Neural progenitor cell (in vitro differentiated cells): ENCODE results near the gene LTBP3.

Source experiments
- EZH2 ChIP-seq: fragments of 200-600 bp; sonication (generic); IDR thresholded peaks from 2 replicates; pipeline ENCODE4 v1.6.1; 2017; ENCODE audit warnings: antibody characterized with exemption, mild to moderate bottlenecking, moderate library complexity
- TF ChIP-seq, protein P1 (sequence below): fragments of 200-600 bp; sonication (generic); IDR thresholded peaks from 2 replicates; pipeline ENCODE4 v1.5.1; 2017; ENCODE audit warnings: antibody characterized with exemption, mild to moderate bottlenecking

- TF ChIP-seq, protein P1, sequence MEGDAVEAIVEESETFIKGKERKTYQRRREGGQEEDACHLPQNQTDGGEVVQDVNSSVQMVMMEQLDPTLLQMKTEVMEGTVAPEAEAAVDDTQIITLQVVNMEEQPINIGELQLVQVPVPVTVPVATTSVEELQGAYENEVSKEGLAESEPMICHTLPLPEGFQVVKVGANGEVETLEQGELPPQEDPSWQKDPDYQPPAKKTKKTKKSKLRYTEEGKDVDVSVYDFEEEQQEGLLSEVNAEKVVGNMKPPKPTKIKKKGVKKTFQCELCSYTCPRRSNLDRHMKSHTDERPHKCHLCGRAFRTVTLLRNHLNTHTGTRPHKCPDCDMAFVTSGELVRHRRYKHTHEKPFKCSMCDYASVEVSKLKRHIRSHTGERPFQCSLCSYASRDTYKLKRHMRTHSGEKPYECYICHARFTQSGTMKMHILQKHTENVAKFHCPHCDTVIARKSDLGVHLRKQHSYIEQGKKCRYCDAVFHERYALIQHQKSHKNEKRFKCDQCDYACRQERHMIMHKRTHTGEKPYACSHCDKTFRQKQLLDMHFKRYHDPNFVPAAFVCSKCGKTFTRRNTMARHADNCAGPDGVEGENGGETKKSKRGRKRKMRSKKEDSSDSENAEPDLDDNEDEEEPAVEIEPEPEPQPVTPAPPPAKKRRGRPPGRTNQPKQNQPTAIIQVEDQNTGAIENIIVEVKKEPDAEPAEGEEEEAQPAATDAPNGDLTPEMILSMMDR = no peak
- peak; percentile 80 for TF ChIP-seq EZH2
Measured at GRCh38 chr11:65575568-65576231, 17.5 kb upstream of the LTBP3 start, which contains the start of gene EHBP1L1.
